Kidney (tissue), 14 donors: ENCODE results near the gene GALNT11. TPM values are rescaled to one million over a fixed set of nuclear protein-coding genes. Genes with fewer than 3 reads are reported as not detected.
"Not testable (repeated sequence)": the region's sequence is repeated elsewhere in the genome, so short reads cannot be mapped to it uniquely, and the experiment has no call there.

ENCODE experiments used
- DNase-seq, 5 donors: peaks; one replicate each; pipeline ENCODE4 v3.0.0-alpha.2; 2013 to 2020
- FAIRE-seq: peaks from 2 replicates; lab custom pipeline; 2012; peaks lifted over from hg19 to GRCh38; lab: Jason Lieb, UNC
- H3K27ac ChIP-seq, 2 donors: one replicate each; pipeline ENCODE4 v1.7.0; 2013; ENCODE audit warnings: low read depth in 2 of 2, low read length in 2 of 2, inconsistent platforms in 1 of 2
- H3K27me3 ChIP-seq: one replicate; pipeline ENCODE4 v1.7.1; 2013; ENCODE audit warnings: low read length, inconsistent platforms; ENCODE audit not compliant: control insufficient read depth, insufficient read depth
- H3K36me3 ChIP-seq, 3 donors: one replicate each; pipeline versions ENCODE4 v1.7.0 to v1.7.1; 2013; ENCODE audit warnings: low read length in 3 of 3, control low read depth in 1 of 3, inconsistent platforms in 1 of 3; ENCODE audit not compliant: insufficient read depth in 3 of 3, control insufficient read depth in 2 of 3
- H3K4me1 ChIP-seq, 3 donors: one replicate each; pipeline versions ENCODE4 v1.7.0 to v1.7.1; 2013; ENCODE audit warnings: low read length in 3 of 3, inconsistent platforms in 1 of 3, low read depth in 1 of 3; ENCODE audit not compliant: control insufficient read depth in 2 of 3, insufficient read depth in 2 of 3
- H3K4me3 ChIP-seq, 3 donors: one replicate each; pipeline versions ENCODE4 v1.7.0 to v1.8.1; 2013; ENCODE audit warnings: low read length in 3 of 3, control low read depth in 1 of 3, inconsistent platforms in 1 of 3
- H3K9ac ChIP-seq, 3 donors: one replicate each; pipeline versions ENCODE4 v1.7.0 to v1.7.1; 2013; ENCODE audit warnings: low read length in 3 of 3, control low read depth in 1 of 3, inconsistent platforms in 1 of 3
- H3K9me3 ChIP-seq, 3 donors: one replicate each; pipeline versions ENCODE4 v1.7.0 to v1.7.1; 2013; ENCODE audit warnings: low read length in 3 of 3, control low read depth in 1 of 3, inconsistent platforms in 1 of 3; ENCODE audit not compliant: control insufficient read depth in 2 of 3, insufficient read depth in 1 of 3
- CTCF ChIP-seq: IDR thresholded peaks from 3 replicates; pipeline ENCODE4 v1.5.1; 2012; ENCODE audit warnings: mild to moderate bottlenecking, moderate library complexity, borderline replicate concordance; ENCODE audit not compliant: insufficient read depth; ENCODE audit errors: extremely low read depth
- intact Hi-C: fragments of 100-400 bp; cut with DNase I; formaldehyde crosslinking; loops from one replicate; pipeline ENCODE4 v1.11.1; 2022
- polyA plus RNA-seq: library from polyadenylated mRNA; stranded (reverse); fragments of 350-450 nt; fragmentation: Illumina TruSeq; extraction: RNeasy Lipid Tissue Mini Kit (QIAGEN cat#74804); gene quantifications from one replicate; pipeline ENCODE4 v1.2.3, GENCODE V29; 2014; ENCODE audit warnings: low read depth, low replicate concordance; ENCODE audit not compliant: insufficient read depth
- total RNA-seq: library from RNA; stranded (reverse); fragmentation: NEBNext Ultra II Directional; extraction: Animal tissue kit (Norgen Biotek cat#: 25700); gene quantifications from one replicate; pipeline ENCODE4 v1.2.1, GENCODE V29; 2021
- donor health status: control.
- donor health status: control.
- donor health status: control.
- donor health status: control.
- donor health status: control.
- donor health status: DM: yes; HTN: yes; CAD: no.
- donor health status: Normal renal cell carcinoma (clear cell type).

Gene GALNT11
- total and polyA plus RNA-seq, 2 donors from 2014 or later, result 86.3 to 116 TPM

DNA sequence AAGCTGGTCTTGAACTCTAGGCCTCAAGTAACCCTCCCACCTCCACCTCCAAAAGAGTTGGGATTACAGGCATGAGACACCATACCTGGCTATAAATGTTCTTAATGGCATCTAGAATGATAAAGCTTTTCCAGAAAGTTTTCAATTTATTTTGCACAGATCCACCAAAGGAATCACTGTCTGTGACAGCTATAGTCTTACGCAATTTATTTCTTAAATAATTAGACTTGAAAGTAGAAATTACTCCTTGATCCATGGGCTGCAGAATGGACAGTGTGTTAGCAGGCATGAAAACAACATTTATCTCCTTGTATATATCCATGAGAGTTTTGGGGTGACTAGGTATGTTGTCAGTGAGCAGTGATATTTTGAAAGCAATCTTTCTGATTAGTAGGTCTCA is 33.8 kb downstream of the GALNT11 start:
- no peak overlapping the region for H3K27ac ChIP-seq
- no peak overlapping the region for H3K9ac ChIP-seq
- no peaks in the 10 kb centered on the region for H3K27me3 ChIP-seq
- FAIRE-seq (no peak), DNase-seq (no peak)
- H3K4me3 ChIP-seq, result no peak overlapping the region
- H3K36me3 ChIP-seq, result no peaks in the 10 kb centered on the region
- intact Hi-C loops, result no loop called here
- no peaks in the 10 kb centered on the region for H3K4me1 ChIP-seq
- TF ChIP-seq CTCF, result no peak
- no peaks in the 10 kb centered on the region for H3K9me3 ChIP-seq

- FAIRE-seq, H3K27ac ChIP-seq, DNase-seq, intact Hi-C loops, H3K9me3 ChIP-seq, H3K9ac ChIP-seq, H3K27me3 ChIP-seq, H3K4me3 ChIP-seq, H3K36me3 ChIP-seq, H3K4me1 ChIP-seq: not testable (repeated sequence)
Observed at GRCh38 chr7:152061086-152061485, 35.6 kb downstream of the GALNT11 start.

DNA sequence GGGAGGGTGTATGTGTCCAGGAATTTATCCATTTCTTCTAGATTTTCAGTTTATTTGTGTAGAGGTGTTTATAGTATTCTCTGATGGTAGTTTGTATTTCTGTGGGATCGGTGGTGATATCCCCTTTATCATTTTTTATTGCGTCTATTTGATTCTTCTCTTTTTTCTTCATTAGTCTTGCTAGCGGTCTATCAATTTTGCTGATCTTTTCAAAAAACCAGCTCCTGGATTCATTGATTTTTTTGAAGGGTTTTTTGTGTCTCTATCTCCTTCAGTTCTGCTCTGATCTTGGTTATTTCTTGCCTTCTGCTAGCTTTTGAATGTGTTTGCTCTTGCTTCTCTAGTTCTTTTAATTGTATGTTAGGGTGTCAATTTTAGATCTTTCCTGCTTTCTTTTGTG is 37.7 kb downstream of the GALNT11 start:
- intact Hi-C loops, FAIRE-seq, H3K4me3 ChIP-seq, H3K27ac ChIP-seq, H3K4me1 ChIP-seq, H3K9ac ChIP-seq, H3K36me3 ChIP-seq, H3K9me3 ChIP-seq, H3K27me3 ChIP-seq, DNase-seq: not testable (repeated sequence)

GRCh38 chr7:152063821-152064220 is 38.3 kb downstream of the GALNT11 start:
- H3K27me3 ChIP-seq, FAIRE-seq, DNase-seq, H3K36me3 ChIP-seq, H3K27ac ChIP-seq, H3K9me3 ChIP-seq, intact Hi-C loops, H3K4me1 ChIP-seq, H3K4me3 ChIP-seq, H3K9ac ChIP-seq: not testable (repeated sequence)

GRCh38 chr7:152065800-152066344 is 40.4 kb downstream of the GALNT11 start:
- intact Hi-C loops, H3K9ac ChIP-seq, H3K4me3 ChIP-seq, DNase-seq, H3K36me3 ChIP-seq, H3K27ac ChIP-seq, H3K9me3 ChIP-seq, FAIRE-seq, H3K4me1 ChIP-seq, H3K27me3 ChIP-seq: not testable (repeated sequence)
